ENCODE results near the gene DLGAP4.

DLGAP4 gene

DNA sequence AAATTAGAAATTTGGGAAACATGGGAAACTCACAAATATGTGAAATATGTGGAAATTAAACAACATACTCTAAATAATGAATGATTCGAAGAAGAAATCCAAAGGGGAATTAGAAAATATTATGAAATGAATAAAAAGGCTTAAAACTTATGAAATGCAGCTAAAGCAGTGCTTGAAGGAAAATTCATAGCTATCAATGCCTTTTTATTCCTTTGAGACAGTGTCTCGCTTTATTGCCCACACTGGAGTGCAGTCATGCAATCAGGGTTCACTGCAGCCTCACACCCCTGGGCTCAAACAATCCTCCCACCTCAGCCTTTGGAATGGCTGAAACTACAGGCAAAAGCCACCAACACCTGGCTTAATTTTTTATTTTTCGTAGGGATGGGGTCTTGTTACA lies 259.4 kb downstream of the DLGAP4 start:
- no peak for DNase-seq (ENCODE audit: low read depth)

DNA sequence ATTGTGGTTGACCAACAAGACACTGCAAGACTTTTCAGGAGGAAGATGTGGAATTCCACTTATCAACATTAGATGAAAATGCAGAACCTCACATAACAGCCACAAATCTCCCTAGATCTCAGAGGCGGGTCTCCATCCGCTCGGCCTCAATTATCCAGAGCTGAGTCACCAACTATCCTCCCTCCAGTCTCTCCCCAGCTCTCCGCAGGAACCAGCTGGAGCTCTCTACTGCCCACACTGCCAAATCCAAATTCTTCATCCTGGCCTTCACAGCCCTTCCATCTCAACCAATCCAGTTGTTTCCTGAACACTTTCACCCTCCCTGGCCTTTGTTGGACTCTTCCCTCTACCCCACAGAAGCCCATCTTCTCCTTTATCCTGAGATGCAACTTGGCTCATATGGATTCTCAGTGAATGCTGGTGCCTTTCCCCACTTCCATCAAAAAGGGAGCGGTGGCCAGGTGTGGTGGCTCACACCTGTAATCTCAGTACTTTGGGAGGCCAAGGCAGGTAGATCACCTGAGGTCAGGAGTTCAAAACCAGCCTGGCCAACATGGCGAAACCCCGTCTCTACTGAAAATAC lies 263.8 kb downstream of the DLGAP4 start:
- DNase-seq (ENCODE audit: low read depth) = peak; percentile 83

DNA sequence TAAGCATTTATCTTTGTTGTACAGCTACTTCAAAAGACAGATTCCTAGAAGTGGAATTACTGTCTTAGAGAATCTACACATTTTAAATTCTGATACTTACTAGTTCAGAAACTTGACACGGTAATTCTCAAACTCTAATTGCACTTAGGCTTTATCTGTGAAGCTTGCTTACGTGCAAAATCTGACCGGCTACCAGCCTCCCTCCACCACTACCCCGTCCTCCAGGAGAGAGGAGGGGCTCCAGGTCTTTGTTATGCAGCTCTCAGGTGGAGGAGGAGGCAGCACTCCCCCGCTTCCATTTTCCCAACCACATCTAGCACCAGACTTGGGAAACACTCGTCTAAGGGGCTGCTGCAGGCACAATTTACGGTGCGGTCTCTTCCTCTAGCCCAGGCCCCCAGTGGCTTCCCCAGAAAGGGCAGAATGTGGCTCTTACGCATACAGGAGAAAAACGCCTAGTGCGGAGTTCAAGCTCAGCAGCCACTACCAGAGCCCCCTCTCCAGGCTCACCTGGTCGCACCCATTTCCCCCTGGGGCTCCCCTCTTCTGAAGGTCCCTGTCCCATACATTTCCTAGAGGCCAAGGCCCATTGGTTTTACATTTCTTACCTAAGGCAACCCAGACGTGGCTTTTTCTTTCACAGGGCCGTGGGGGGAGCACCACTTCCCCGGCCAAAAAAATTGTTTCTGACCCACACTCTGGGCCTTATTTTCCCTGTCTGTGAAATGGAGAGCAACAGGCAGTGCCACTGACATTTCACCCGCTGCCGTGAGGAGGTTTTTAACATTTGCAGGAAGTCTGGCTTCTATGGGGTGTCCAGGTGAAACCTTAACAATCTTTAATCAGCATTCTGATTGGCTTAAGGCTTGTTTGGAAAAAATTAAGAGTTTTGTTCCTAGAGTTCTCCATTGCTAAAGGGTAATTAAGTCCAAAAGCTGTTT lies 265.7 kb downstream of the DLGAP4 start:
- no peak for DNase-seq (ENCODE audit: low read depth)

DNA sequence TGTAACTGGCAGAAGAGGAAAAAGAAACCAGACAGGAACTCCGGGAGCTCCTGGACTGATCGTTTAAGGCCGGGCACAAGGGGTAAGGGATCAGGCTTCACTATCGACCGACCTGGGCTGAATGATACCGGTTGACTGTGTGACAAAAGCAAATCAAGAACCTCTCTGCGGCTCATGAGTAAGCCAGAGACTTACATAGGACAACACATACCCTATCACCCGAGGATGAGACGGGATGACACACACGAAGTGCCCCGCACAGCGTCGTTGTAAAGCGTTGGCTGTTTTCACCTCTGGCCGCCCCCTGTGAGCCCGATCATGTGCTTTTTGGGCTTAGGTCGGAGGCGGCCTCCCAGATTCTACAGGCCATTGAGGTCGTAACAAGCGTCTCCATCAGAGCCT lies 266.6 kb downstream of the DLGAP4 start:
- DNase-seq (ENCODE audit: low read depth) = peak; percentile 40

DNA sequence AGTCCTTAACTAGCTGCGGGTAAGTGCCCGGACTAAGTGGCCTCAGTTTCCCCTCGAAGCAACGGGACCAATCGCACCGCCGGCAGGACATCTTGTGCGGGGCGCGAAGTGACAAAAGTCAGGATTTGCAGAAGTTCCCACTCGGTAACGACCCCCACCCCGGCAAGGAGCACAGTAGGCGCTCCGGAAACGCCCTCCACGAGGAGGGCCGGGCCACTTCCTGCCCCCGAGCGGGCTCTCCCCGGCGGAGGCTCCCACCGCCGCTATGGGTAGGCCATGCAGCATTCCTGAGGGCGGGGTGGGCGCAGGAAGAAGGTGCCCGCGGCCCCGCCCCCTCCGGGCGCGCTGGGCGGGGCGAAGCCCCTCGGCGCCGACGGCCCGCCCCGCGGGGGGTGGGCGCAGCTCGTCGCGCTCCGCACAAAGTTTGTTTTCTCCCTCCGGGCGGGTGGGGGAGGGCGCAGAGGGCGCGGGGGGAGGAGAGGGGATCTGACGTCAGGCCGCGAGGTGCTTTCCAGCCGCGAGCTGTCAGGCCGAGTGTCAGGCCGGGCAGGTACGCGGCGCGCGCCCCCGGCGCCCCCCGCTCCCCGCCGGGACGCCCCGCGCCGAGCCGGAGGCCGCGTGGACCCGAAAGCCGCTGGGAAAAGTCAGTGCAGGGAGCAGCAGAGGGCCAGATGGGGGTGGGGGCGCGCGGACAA lies 267.1 kb downstream of the DLGAP4 start, which contains the start of gene TGIF2:
Gene TGIF2, plus strand, starts transcription at position 495 of the 695 bp plus-strand sequence. CDS start 5,178 bp downstream, outside the sequence.
- DNase-seq (ENCODE audit: low read depth) = peak; percentile 78

DNA sequence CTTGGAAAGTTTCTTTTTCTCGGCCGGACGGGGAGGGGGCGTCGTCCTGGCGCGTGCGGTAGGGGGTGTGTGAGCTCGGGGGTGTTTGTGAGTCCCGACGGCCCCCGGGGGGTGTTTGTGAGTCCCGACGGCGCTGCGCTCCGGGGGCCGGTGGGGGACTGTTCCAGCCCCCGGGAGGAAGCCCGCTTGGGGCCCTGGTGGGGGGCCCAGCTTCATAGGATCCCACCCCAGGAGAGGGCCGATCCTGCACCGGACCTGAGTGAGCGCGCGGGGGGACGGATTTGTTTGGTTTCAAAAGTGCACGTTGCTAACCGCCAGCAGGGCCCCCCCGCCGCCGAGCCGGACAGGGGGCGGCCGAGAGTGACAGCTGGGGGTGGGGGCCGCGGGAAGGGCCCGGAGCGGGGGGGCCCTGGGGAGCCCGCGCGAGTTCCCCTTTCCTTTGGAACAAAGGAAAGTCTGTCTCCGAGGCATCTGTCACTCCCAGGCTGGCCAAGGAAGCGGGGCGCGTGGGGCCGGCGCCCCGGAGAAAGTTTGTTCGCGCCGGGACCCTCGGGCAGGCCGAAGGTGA lies 267.7 kb downstream of the DLGAP4 start:
- no peak for DNase-seq (ENCODE audit: low read depth)

DNA sequence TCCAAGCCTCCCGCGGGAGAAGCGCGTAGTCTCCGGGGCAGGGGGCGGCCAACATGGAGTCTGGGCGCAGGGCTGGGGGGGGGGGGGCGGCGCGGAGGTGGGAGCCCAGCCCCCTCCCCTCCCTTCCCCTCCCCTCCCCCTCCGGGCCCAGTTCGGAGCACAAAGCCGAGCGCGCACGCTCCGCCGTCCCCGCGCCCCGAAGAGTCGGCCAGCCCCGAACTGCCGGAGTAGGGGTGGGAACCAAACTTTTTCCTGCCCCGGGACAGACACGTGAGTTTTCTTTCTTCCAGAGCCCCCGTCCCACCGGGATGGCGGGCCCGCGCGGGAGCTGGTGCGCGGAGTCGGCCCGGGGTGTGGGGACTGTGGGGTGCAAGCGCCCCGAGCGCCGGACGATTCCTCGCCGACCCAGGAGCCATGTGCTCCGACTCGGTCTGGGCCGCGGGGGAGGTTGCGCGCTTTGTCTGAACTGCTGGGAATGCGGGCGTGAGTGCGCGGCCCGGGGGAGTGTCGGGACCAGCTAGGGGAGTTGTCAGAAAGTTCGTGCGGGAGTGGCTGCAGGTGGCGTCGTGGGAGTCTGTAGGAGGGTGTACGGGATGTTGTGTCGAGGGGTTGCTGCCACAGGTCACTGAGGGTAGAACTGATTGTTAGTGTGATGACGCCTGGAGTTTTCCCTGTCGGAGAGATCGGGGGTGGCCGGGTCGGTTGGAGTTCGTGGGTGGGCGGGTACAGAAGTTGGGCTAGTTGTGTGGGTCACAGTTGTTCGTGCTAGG lies 268.4 kb downstream of the DLGAP4 start:
- DNase-seq (ENCODE audit: low read depth) = peak; percentile 78

DNA sequence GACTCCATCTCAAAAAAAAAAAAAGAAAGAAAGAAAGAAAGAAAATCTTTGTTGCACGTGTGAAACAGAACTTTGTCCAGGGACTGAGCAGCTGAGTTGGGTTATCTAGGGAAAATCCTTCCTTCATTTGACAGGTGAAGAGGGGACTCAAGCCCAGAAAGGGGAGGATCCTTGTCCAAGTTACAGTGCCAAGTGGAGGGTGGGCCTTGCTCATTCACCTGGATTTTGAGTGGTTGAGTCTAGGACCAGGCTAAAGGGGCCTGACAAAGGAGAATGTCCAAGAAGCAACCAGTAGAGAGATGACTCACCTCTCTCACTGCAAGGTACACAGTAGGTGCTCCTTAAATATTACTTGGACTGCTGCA lies 269.9 kb downstream of the DLGAP4 start:
- no peak for DNase-seq (ENCODE audit: low read depth)
